Measurements from ENCODE around the gene EBI3.
"Not testable (repeated sequence)": the region's sequence is repeated elsewhere in the genome, so short reads cannot be mapped to it uniquely, and the experiment has no call there.

EBI3 gene

GRCh38 chr19:4200940-4201542 lies 28.3 kb upstream of the EBI3 start:
- DNase-seq = no peak

- no peak for DNase-seq
Observed at GRCh38 chr19:4201798-4202197, 27.5 kb upstream of the EBI3 start.

- no peak for DNase-seq
Observed at GRCh38 chr19:4206818-4207484, 22.4 kb upstream of the EBI3 start.

- DNase-seq = no peak
Observed at GRCh38 chr19:4208385-4209094, 20.8 kb upstream of the EBI3 start.

GRCh38 chr19:4210166-4210731 lies 19.1 kb upstream of the EBI3 start:
- no peak for DNase-seq

GRCh38 chr19:4213116-4213515 lies 16.2 kb upstream of the EBI3 start:
- no peak for DNase-seq

- DNase-seq = no peak
Observed at GRCh38 chr19:4215807-4216206, 13.5 kb upstream of the EBI3 start.

- DNase-seq = no peak
Observed at GRCh38 chr19:4216846-4217245, 12.5 kb upstream of the EBI3 start.

- DNase-seq = no peak
Observed at GRCh38 chr19:4217429-4218264, 11.7 kb upstream of the EBI3 start.

- not testable (repeated sequence) for DNase-seq
Observed at GRCh38 chr19:4218523-4218922, 10.8 kb upstream of the EBI3 start.

- no peak for DNase-seq
Observed at GRCh38 chr19:4220188-4220587, 9.1 kb upstream of the EBI3 start.

GRCh38 chr19:4224470-4224869 lies 4.9 kb upstream of the EBI3 start:
- no peak for DNase-seq

GRCh38 chr19:4225885-4226284 lies 3.4 kb upstream of the EBI3 start:
- DNase-seq = no peak

- DNase-seq = no peak
Observed at GRCh38 chr19:4227771-4228170, 1.6 kb upstream of the EBI3 start.

- no peak for DNase-seq
Observed at GRCh38 chr19:4228765-4229178, 551 bp upstream of the EBI3 start.

GRCh38 chr19:4230237-4230636 lies 914 bp downstream of the EBI3 start:
- DNase-seq = not testable (repeated sequence)

GRCh38 chr19:4231521-4231920 lies 2.2 kb downstream of the EBI3 start:
- DNase-seq = not testable (repeated sequence)

GRCh38 chr19:4232139-4232538 lies 2.8 kb downstream of the EBI3 start:
- not testable (repeated sequence) for DNase-seq

- DNase-seq = no peak
Observed at GRCh38 chr19:4232614-4233281, 3.4 kb downstream of the EBI3 start.

- peak; percentile 93 for DNase-seq
Observed at GRCh38 chr19:4233282-4233853, 4.0 kb downstream of the EBI3 start.

- DNase-seq = no peak
Observed at GRCh38 chr19:4234142-4234861, 5.0 kb downstream of the EBI3 start.
